NCI-H1105 (cell line): ENCODE data around the gene METRN.

Experiments
- DNase-seq: peaks from one replicate; lab custom pipeline; 2025; lab: John Stamatoyannopoulos, UW

METRN gene

DNA sequence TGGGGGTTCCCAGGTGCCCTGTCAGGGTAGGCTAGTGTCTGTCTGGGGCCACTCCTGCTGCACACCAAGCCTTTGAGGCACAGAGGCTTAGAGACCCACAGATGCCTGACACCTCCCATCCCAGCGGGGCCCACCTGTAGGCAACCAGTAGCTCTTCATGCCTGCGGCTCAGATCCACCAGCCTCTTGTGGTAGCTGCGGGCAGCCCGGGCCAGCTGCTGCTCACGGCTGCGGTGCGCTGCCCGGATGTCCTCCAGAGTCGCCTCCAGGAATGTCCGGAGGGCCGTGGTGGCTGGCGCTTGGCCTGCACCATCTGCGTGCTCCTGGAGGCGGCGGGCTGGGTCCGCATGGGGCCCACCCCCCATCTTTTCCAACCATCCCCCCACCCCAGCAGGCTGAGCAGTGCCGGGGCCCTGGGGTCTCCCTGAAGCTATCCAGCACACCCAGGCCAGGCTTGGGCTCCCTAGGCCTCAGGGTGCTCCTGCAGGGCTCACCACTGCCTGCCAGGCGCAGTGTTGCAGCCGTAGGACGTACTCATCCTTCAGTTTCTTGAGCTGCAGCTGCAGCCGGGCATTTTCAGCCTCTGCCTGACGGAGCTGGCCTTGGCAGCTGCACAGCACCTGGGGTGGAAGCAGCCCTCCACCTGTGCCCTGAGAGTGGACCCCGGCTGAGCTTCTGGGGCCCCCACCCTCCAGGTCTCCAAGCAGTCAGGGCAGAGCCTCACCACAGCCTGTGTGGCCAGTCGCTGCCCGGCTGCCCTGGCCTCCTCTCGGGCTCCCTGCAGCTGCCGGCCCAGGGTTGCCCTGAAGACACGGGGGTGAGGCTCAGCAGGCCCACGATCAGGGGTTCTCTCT lies 9.5 kb downstream of the METRN start:
- no peak for DNase-seq

DNA sequence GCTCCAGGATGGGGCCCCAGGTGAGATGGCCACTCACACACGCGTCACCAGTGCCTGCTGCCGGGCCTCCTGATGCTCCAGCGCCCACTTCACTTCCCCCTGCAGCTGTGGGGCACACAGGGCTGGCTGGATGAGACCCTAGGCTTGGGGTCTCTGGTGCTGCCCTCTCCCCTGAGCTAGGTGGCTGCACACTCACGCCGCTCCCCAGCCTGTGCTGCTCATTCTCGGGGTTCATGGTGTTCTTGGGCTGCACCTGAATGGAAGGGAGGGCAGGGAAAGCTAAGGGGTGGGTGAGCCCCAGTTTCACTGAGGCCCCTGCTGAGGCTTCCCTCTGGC lies 10.1 kb downstream of the METRN start:
- DNase-seq: no peak

DNA sequence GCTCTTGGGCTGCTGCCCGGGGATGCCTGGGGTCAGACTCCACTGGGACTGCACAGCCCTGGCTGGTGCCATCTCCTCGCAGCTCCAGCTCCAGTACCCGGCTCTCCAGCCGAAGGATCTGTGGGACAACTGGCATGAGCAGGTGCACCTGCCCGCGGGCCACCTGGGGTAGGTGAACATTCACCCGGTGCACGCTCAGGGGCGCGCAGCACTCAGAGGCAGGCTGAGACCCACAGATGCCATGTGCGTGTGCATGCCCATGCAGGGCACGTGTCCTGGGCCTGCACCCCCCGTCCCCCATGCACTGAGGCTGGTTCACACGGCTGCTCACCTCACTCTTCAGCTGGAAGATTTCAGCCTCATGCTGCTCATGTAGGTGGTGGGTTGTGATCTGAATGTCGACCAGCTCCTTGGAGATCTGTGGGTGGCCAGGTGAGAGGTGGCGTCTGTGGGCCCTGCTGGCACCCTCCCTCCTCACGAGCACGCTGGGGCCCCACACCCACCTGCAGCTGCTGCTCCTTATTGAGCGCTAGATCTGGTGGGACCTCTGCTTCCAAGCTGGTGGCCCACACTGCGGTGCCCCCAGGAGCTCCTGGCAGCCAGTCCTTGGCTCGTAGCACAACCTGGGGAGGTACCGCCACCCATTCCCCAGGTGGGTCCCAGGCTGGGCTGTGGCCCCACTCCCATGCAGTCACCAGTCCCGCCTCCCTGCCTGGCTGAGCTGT lies 10.7 kb downstream of the METRN start:
- DNase-seq: no peak

DNA sequence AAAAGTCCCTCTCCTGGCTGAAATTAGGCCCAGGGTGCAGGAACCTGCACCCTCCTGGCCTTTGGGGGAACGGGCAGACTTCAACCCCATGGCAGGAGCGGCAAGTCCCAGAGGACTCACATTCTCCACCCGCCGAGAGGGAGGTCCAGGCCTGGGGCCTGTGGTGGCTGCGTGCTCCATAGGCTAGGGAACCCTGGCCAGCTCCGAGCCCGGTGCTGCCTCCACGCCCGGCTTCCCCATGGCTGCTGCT lies 11.2 kb downstream of the METRN start:
- DNase-seq: no peak

DNA sequence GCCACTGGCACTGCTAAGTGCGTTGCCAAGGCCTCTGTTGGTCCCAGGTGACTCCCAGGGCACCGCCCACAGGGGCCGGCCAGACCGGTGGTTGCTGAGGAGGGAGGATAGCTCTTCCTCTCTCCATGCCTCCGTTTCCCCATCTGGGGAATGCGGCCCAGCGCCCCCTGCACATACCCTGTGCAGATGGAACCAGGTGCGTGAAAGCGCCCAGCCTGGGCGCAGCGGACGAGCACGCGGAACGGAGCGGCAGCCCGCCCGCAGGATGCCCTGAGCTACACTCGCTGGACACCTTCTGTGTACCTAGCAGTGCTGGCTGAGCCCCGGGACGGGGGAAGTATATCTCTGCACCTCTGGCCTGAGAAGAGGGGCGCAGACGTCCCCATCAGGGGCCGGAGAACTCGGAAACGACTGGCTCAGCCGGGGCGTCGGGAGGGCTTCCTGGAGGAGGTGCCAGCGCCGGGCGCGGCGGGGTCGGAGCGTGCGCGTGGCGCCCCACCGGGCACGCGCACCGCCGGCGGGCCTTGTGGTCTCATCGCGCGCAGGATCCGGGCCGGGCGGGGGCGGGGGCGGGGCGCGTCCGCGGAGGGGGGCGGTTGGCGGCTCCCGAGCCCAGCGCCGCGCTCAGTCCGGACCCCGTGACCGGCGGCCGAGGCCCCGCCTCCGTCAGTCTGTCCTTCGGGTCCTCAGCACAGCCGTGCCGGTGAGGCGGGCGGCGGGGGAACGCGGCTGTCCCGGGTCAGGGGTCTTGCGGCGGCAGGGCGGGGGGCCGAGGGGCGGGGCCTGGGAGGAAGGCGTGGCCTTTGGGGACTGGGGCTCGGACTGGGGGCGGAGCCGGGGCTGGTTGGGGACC lies 11.7 kb downstream of the METRN start, which contains the start of the genes CCDC78 and HAGHL:
Gene CCDC78, minus strand, starts transcription at position 6 of the 853 bp plus-strand sequence. CDS start 76 bp downstream, outside the sequence.
Gene HAGHL, plus strand, starts transcription at position 669 of the 853 bp plus-strand sequence. CDS start 404 bp downstream, outside the sequence.
- DNase-seq: no peak

DNA sequence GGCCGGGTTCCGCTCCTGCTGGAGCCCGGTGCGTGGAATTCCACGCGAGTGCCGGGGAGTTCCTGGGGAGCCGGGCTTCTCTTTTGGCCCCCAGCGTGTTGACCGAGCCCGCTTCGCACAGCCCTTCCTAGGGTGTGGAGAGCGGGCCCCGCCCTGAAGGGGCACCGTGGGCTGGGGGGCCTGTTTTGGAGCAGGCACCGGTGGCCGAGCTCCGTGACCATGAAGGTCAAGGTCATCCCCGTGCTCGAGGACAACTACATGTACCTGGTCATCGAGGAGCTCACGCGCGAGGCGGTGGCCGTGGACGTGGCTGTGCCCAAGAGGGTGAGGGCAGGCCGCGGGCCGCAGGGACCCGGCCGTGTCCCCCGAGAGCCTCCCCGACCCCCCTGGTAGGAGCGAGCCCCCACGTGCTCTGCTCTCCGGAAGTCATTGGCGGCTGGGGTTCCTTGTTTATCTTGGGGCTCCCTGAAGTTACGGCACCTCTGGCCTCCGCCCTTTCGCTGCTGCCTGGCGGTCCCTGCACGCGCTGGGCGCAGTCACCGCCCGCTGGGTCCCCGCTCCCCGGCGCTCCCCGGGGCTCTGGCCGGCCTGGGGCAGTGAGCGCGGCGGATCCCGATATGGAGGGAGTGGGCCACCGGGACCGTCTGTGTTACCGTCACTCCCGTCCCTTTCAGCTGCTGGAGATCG lies 12.5 kb downstream of the METRN start:
- no peak for DNase-seq

DNA sequence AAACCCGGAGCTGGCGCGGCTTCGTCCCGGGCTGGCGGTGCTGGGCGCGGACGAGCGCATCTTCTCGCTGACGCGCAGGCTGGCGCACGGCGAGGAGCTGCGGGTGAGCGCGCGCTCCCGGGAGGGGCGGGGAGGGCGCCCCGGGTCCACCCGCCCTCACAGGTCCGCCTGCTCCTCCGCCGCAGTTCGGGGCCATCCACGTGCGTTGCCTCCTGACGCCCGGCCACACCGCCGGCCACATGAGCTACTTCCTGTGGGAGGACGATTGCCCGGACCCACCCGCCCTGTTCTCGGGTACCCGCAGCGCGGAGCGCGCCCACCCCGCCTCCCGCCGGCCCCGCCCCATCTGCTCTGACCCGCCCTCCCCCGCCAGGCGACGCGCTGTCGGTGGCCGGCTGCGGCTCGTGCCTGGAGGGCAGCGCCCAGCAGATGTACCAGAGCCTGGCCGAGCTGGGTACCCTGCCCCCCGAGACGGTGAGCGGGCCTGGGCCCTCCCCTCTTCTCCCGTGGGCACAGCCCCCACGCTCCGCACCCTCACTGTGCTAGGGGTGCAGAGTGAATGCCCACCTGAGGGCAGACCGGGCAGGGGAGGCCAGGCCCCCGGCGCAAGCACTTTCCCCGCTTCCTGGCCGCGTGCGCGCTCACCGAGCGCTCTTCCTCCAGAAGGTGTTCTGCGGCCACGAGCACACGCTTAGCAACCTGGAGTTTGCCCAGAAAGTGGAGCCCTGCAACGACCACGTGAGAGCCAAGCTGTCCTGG lies 13.4 kb downstream of the METRN start:
- DNase-seq: no peak

DNA sequence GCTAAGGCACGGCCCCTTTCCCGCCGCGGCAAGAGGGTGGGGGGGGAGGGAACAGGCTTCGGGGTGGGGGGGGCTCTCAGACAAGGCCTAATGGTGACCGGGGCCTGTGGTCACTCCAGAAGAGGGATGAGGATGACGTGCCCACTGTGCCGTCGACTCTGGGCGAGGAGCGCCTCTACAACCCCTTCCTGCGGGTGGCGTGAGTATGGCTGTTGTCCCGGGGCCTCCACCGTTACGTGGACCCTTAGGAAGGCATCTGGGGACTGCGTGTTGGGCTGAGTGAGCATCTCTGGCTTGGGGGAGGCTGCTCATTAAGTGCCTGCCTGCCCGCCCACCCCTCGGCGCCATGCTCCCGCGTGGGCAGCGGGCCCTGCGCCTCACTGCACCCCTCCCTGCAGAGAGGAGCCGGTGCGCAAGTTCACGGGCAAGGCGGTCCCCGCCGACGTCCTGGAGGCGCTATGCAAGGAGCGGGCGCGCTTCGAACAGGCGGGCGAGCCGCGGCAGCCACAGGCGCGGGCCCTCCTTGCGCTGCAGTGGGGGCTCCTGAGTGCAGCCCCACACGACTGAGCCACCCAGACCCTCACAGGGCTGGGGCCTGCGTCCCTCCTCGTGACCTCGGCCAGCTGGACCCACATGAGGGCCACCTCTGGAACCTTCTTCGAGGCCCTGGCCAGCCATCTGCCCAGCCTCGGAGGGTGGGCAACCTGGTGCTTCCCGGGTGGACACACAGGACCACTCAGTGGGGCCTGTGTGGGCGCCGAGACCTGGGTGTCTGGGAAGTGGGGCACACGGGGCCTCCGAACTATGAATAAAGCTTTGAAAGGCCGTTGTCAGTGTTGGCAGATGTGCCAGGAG lies 14.2 kb downstream of the METRN start:
- DNase-seq: no peak

DNA sequence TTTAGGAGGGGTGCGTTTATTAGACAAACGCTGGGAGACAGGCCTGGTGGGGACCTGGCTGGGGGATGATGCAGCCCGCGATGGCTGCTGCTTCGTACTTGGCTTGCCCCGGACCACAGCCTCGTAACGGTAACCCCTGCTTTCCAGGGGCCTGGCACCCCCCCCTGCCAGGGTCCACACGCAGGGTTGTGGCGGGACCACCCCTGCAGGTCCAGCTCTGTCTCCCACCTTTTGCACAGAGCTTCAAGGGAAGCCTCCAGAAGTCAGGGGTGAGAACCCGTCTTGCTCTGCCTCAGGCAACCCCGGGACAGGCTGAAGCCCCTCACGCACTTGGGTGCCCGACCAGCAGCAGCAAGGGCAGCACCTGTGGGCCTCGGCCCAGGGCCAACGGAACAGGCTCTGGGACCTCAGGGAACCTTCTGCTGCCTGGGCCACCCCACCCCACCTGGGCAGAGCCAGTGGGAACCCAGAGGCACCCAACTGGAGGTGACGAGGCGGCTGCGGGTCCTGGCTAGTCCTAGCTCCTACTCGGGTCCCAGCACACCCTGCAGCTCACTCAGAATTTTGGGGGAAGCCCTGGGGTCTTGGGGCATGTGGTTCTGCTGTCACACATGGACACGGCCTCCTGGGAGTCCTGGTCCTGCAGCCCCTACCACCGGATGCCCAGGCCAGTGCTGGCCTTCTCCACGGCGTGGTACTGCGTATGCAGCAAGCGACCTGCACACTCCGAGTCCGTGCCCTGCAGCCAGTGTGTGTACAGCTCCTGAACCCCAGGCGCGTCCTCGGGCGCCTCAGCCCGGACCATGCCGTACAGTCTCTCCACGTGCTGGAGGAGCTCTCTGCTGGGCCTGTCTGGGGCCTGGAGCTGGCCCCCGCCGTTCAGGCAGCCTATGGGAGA lies 15.1 kb downstream of the METRN start:
- DNase-seq: no peak

DNA sequence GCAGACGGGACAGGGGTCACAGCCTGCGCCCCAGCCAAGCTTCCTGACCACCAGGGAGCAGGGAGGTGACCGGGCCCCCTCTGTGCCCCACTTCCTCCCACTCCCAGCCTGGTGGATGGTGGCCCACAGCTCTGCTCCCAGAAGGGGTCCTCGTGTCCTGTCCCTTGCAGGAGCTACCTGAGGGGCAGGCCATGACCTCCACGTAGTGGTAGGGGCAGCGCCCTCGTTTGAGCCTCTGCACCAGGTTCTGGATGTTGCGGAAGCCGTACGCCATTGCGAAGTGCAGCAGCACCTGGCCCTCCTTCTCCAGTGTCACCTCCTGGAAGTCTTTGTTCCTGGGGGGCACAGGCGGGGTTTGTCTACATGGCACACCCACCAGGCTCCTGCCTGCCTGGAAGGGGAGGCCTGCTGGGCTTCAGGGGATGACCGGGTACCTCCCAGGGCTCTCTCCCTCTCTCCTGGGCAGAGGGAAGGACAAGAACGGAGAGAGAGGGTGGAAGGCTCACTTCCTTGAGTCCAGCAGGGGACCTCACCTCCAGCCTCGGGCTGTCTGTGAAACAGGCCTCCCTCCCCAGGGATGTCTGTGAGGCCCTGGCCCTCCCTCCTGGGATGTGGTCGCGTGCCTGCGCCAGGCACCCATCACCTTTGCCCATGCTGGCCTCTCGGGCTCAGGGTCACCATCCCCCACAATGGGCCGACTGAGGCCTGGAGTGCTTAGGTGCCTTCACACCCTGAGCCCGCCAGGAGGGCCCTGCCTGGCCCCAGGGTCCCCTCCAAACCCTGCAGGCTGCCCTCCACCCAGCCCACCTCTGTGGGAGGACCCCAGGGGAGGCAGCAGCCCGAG lies 16.0 kb downstream of the METRN start:
- no peak for DNase-seq

DNA sequence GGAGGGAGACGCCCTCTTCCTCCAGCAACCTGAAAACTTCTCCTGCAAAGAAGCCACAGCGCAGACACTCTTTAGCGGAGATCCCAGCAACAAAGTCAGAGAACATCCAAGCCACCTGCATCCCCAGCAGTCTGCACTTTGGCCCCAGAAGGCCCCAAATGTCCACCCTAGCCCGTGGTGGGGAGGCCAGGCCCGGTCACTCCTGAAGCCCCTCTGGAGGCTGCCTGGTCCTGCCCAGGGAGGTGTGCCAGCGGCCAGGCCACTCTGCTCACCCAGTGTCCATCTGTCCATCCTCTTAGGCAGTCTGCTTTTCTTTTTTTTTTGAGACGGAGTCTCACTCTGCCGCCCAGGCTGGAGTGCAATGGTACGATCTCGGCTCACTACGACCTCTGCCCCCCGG lies 17.4 kb downstream of the METRN start:
- DNase-seq: no peak

DNA sequence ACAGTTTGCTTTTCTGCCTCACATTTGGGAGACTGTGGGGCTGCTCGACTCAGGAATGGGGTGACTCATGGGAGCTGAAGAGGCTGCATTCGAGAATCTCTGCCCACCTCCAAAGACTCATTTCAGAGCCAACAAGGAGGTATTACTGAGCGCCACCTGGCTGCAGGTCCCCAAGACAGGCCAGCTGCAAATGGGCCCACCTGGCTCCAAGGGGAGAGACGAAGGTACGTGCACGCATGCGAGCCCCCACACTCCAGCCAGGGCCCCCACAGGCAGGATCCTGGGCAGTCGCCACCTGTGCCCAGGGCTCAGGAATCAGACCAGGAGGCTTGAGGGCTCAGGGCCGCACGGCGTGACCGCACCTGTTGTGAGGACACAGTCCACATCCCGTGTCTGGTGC lies 18.0 kb downstream of the METRN start:
- DNase-seq: no peak

DNA sequence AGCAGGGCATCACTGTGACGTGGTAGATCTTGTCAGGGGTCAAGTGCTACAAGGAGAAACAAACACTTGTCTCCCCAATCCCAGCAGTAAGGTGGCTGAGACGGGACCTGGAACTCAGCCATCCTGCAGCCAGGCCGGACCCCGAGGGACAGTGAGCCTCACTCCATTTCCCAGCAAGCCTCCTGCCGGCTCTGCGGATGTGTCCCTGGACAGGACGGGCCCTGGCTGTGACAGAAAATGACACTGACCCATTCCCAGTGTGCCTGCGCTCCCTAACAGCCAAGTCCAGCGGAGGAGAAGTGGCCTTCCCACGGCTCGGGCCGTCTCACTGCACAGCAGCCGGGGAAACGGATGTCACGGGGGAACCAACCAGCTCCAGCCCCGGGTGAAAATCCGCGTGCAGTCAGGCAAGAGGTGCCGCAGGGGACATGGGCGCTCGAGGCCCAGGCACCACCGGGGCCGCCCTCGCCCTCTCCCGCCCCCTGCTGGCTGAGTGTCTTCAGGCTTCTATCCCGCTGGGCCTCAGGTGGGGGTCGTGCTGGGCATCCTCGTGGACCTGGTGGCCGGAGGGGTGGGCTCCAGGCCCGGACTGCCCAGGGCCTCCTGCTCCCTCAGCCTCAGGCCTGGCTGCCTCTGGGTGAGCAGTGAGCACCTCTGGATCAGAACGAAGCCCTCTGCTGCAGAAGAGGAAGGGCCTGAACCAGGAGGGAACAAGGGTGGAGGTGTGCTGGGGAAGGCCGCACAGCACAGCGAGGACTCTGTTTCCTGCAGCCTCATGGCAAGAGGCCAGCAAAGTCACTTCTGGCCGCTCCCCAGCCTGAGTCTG lies 18.7 kb downstream of the METRN start:
- DNase-seq: no peak

DNA sequence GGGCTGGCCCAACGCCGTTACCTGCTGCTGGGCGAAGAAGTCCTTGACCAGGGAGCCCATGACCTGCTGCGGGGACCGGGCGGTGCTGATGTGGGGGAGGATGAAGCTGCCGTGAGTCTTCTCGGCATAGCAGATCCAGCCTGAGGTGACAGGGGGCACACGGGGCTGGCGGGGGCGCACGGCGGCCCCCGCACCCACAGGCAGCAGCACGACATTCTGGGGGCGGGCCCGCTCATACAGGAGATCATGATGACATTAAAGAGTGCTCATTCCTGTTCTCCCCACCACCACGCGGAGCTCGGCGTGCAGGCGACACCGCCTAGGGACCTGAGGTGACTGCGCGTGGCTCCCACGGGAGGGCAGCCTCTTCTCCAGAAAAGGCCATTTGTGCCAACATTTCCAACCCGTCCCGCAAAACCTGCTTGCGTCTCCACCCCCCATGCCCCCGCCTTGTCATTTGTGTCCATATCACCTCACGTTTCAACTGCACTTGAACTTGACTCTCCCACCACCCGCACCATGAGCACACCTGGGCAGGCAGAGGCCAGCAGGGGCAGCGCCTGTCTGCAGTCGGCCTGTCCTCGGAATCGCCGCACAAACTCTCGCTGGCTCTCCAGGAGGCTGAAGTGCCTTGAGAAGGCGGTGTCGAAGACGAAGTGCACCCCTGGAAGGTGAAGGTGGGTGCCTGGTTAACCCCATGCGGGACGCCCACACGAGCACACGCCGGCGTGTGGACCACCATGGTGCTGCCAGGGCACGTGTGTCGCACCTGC lies 19.5 kb downstream of the METRN start:
- DNase-seq: no peak

DNA sequence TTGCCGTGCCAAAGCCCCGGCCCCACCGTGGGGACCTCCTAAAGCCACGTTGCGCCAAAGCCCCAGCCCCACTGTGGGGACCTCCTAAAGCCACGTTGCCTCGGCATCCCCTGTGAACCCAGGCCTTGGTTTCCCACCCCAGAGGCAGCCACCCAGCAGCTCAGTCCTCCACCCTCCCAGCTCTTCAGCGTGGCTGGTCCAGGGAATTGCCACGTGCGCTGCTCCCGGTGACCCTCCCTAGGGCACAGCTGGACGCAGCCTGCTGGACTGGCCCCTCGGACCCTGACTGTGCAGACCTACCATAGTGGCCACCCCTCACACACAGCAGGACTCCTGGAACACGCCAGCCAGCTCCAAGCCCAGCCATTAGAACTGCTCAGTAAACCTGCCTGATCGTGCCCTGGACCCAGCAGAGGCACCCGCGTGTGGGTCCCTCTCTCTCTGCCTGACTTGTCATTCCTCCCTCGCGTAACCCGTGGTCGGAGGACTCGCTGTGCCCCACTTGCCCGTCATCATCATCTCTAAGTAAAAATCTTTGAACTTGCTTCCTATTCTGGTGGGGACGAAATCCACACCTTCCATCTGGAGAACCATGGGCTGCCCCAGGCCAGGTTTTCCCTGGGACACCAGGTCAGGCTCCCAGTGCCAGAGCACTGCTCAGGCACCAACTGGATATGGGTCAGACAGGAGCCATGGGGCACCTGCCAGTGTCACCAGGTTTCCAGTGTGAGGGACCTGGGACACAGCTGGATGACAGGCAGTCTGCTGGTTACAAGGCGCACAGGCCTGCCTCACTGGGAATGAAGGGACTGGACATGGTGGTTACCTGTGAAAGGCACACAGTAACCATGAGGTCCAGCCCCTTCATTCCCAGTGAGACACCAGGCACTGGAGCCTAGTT lies 20.3 kb downstream of the METRN start:
- no peak for DNase-seq

DNA sequence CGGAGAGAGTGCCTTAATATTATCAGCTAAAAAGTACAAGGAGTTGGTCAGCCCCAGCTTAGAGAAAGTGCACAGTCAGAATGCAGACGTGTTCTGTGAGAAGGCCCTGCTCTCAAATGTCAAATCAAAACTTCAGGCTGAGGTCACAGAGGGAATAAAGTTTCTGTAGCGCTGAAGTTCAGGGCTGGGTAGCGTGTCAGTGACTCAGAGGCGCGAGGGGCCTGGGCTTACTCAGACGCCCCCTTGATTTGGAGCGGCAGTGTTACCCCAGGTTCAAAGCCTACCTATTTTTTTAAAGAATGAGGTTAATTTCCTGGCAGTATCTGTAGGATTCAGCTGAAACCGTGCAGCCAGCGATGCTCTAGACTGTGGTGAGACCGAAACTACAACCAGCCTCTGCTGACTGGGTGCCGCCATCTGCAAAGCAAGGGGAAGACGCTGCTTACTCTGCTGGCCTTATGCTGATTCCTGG lies 21.1 kb downstream of the METRN start:
- DNase-seq: no peak
